BE2C (cell line): ENCODE data around the gene TMEM108.

Source experiments
- DNase-seq: peaks from one replicate; pipeline ENCODE4 v3.0.0-alpha.2; 2020
- H3K27me3 ChIP-seq: fragments of 250-450 bp; sonication (Bioruptor Pico); 2 replicates; pipeline ENCODE4 v1.5.1; 2020; ENCODE audit warnings: mild to moderate bottlenecking
- H3K36me3 ChIP-seq: fragments of 250-450 bp; sonication (Bioruptor Pico); 2 replicates; pipeline ENCODE4 v1.5.1; 2020; ENCODE audit warnings: mild to moderate bottlenecking
- H3K4me1 ChIP-seq: fragments of 250-450 bp; sonication (Bioruptor Pico); 2 replicates; pipeline ENCODE4 v1.5.1; 2020
- H3K4me3 ChIP-seq: 2 replicates; pipeline ENCODE4 v1.5.1; 2011; ENCODE audit warnings: low read depth, low read length
- H3K9me3 ChIP-seq: fragments of 250-450 bp; sonication (Bioruptor Pico); 2 replicates; pipeline ENCODE4 v1.5.1; 2020
- CTCF ChIP-seq: IDR thresholded peaks from 2 replicates; pipeline ENCODE4 v1.5.1; 2012; ENCODE audit warnings: mild to moderate bottlenecking, low read depth, low read length

The TMEM108 gene

GRCh38 chr3:133271539-133271938 lies 233.3 kb downstream of the TMEM108 start:
- H3K9me3 ChIP-seq, result no peaks in the 10 kb centered on the region
- H3K4me1 ChIP-seq, result peaks cover 54% of the 10 kb centered on the region
- H3K27me3 ChIP-seq, result no peaks in the 10 kb centered on the region
- H3K4me3 ChIP-seq, result no peak overlapping the region
- H3K36me3 ChIP-seq, result no peaks in the 10 kb centered on the region; the same call in 1 of the 2 replicates
- no peak for DNase-seq
- TF ChIP-seq CTCF, result no peak

GRCh38 chr3:133273346-133273745 lies 235.2 kb downstream of the TMEM108 start:
- Histone ChIP-seq H3K9me3 (no peaks in the 10 kb centered on the region), H3K27me3 (no peaks in the 10 kb centered on the region), H3K36me3 (no peaks in the 10 kb centered on the region; the same call in 1 of the 2 replicates), H3K4me3 (no peak overlapping the region), H3K4me1 (peaks cover 47% of the 10 kb centered on the region)
- no peak for DNase-seq
- no peak for TF ChIP-seq CTCF

GRCh38 chr3:133274477-133274876 lies 236.3 kb downstream of the TMEM108 start:
- peaks cover 37% of the 10 kb centered on the region for H3K4me1 ChIP-seq
- H3K27me3 ChIP-seq, result no peaks in the 10 kb centered on the region
- DNase-seq, result no peak
- TF ChIP-seq CTCF, result peak; percentile 44
- H3K36me3 ChIP-seq, result no peaks in the 10 kb centered on the region; the same call in 1 of the 2 replicates
- no peaks in the 10 kb centered on the region for H3K9me3 ChIP-seq
- no peak overlapping the region for H3K4me3 ChIP-seq

GRCh38 chr3:133276594-133276993 lies 238.4 kb downstream of the TMEM108 start:
- Histone ChIP-seq H3K4me1 (peaks cover 18% of the 10 kb centered on the region), H3K36me3 (no peaks in the 10 kb centered on the region; the same call in 1 of the 2 replicates), H3K4me3 (no peak overlapping the region), H3K9me3 (no peaks in the 10 kb centered on the region), H3K27me3 (no peaks in the 10 kb centered on the region)
- no peak for DNase-seq
- TF ChIP-seq CTCF, result no peak

GRCh38 chr3:133277813-133278212 lies 239.6 kb downstream of the TMEM108 start:
- Histone ChIP-seq H3K36me3 (no peaks in the 10 kb centered on the region; the same call in 1 of the 2 replicates), H3K4me3 (no peak overlapping the region), H3K27me3 (no peaks in the 10 kb centered on the region), H3K9me3 (no peaks in the 10 kb centered on the region), H3K4me1 (peaks cover 10% of the 10 kb centered on the region; the same call in 1 of the 2 replicates)
- no peak for TF ChIP-seq CTCF
- no peak for DNase-seq

GRCh38 chr3:133278260-133279043 lies 240.3 kb downstream of the TMEM108 start:
- Histone ChIP-seq H3K4me3 (no peak overlapping the region), H3K27me3 (no peaks in the 10 kb centered on the region), H3K36me3 (no peaks in the 10 kb centered on the region; the same call in 1 of the 2 replicates), H3K9me3 (no peaks in the 10 kb centered on the region), H3K4me1 (peaks cover 10% of the 10 kb centered on the region)
- no peak for DNase-seq
- TF ChIP-seq CTCF, result no peak
